Measurements from ENCODE around the gene TXNDC11. TPM values are rescaled to one million over a fixed set of nuclear protein-coding genes. Genes with fewer than 3 reads are reported as not detected.

The TXNDC11 gene
- total RNA-seq, 2 experiments from 2014 or later, result 30.7 to 38.3 TPM

- Mint-ChIP-seq H3K4me3 (peak overlapping the region; percentile 96), H3K27me3 (no peaks in the 10 kb centered on the region), H3K27ac (peak overlapping the region; percentile 93), H3K36me3 (peaks cover 6% of the 10 kb centered on the region), H3K9me3 (no peaks in the 10 kb centered on the region), H3K4me1 (peaks cover 36% of the 10 kb centered on the region)
- POLR2A ChIA-PET, result interaction anchor here (0.6 to 5.1 kb wide), 13 partner anchors 10 to 471 kb away, joined by 3 to 36 read pairs (median 5); partner anchors contain the start of genes LITAF and ZC3H7A
- ATAC-seq (ENCODE audit: low read depth) (no peak), DNase-seq (no peak)
These were observed 834 bp upstream of the TXNDC11 start for GRCh38 chr16:11743308-11744074.

- POLR2A ChIA-PET, result interaction anchor here (0.6 to 5.1 kb wide), 11 partner anchors 11 to 156 kb away, joined by 3 to 36 read pairs (median 7); partner anchors contain the start of genes LITAF and ZC3H7A
- H3K36me3 Mint-ChIP-seq, result peaks cover 10% of the 10 kb centered on the region
- H3K4me1 Mint-ChIP-seq, result peaks cover 41% of the 10 kb centered on the region
- DNase-seq (no peak), ATAC-seq (ENCODE audit: low read depth) (peak; percentile 21)
- peak overlapping the region; percentile 96 for H3K4me3 Mint-ChIP-seq
- no peaks in the 10 kb centered on the region for H3K27me3 Mint-ChIP-seq
- H3K9me3 Mint-ChIP-seq, result no peaks in the 10 kb centered on the region
- peak overlapping the region; percentile 94 for H3K27ac Mint-ChIP-seq
These were observed 543 bp downstream of the TXNDC11 start for GRCh38 chr16:11742093-11742535.

GRCh38 chr16:11740567-11740966 is 2.1 kb downstream of the TXNDC11 start:
- POLR2A ChIA-PET, result interaction anchor here (5.1 kb wide), 1 partner anchor 57 kb away, joined by 36 read pairs; the partner anchor contains the start of gene ZC3H7A

GRCh38 chr16:11738742-11739544 is 3.7 kb downstream of the TXNDC11 start:
- H3K36me3 Mint-ChIP-seq, result peaks cover 19% of the 10 kb centered on the region
- H3K4me1 Mint-ChIP-seq, result peaks cover 47% of the 10 kb centered on the region
- ATAC-seq (ENCODE audit: low read depth), result no peak

More at GRCh38 chr16:11740567-11740966, 2.1 kb downstream of the TXNDC11 start:
- Mint-ChIP-seq H3K27me3 (no peaks in the 10 kb centered on the region), H3K27ac (no peak overlapping the region), H3K4me3 (peak overlapping the region; percentile 96), H3K9me3 (no peaks in the 10 kb centered on the region), H3K36me3 (peaks cover 14% of the 10 kb centered on the region), H3K4me1 (peaks cover 46% of the 10 kb centered on the region)
- DNase-seq (no peak), ATAC-seq (ENCODE audit: low read depth) (no peak)

GRCh38 chr16:11737713-11738112 is 4.9 kb downstream of the TXNDC11 start:
- Mint-ChIP-seq H3K4me3 (no peak overlapping the region), H3K27ac (no peak overlapping the region), H3K36me3 (peaks cover 23% of the 10 kb centered on the region), H3K4me1 (peaks cover 41% of the 10 kb centered on the region), H3K9me3 (no peaks in the 10 kb centered on the region), H3K27me3 (no peaks in the 10 kb centered on the region)
- DNase-seq (no peak), ATAC-seq (ENCODE audit: low read depth) (no peak)
- POLR2A ChIA-PET, result interaction anchor here (0.7 kb wide), 1 partner anchor 390 kb away, joined by 3 read pairs; no protein-coding TSS in a partner anchor

More at GRCh38 chr16:11738742-11739544, 3.7 kb downstream of the TXNDC11 start:
- Mint-ChIP-seq H3K4me3 (peak overlapping the region; percentile 7), H3K9me3 (no peaks in the 10 kb centered on the region), H3K27ac (no peak overlapping the region), H3K27me3 (no peaks in the 10 kb centered on the region)
- DNase-seq, result no peak
- POLR2A ChIA-PET, result interaction anchor here (0.7 kb wide), 2 partner anchors 391 to 483 kb away, joined by 3 to 6 read pairs; partner anchors contain the start of gene SOCS1

- Mint-ChIP-seq H3K27me3 (no peaks in the 10 kb centered on the region), H3K4me1 (peaks cover 41% of the 10 kb centered on the region), H3K9me3 (no peaks in the 10 kb centered on the region), H3K36me3 (peaks cover 27% of the 10 kb centered on the region), H3K4me3 (no peak overlapping the region), H3K27ac (no peak overlapping the region)
- ATAC-seq (ENCODE audit: low read depth) (no peak), DNase-seq (no peak)
- POLR2A ChIA-PET, result interaction anchor here (0.7 kb wide), 1 partner anchor 11 kb away, joined by 3 read pairs; no protein-coding TSS in a partner anchor
These were observed 5.8 kb downstream of the TXNDC11 start for GRCh38 chr16:11736903-11737302.

- H3K36me3 Mint-ChIP-seq, result peaks cover 33% of the 10 kb centered on the region
- POLR2A ChIA-PET, result no interaction called here
- no peaks in the 10 kb centered on the region for H3K27me3 Mint-ChIP-seq
- peaks cover 35% of the 10 kb centered on the region for H3K4me1 Mint-ChIP-seq
- H3K9me3 Mint-ChIP-seq, result no peaks in the 10 kb centered on the region
- ATAC-seq (ENCODE audit: low read depth) (no peak), DNase-seq (no peak)
- no peak overlapping the region for H3K27ac Mint-ChIP-seq
- H3K4me3 Mint-ChIP-seq, result no peak overlapping the region
These were observed 6.9 kb downstream of the TXNDC11 start for GRCh38 chr16:11735787-11736186.

GRCh38 chr16:11734653-11735043 is 8.0 kb downstream of the TXNDC11 start:
- no peak for ATAC-seq (ENCODE audit: low read depth)
- no peaks in the 10 kb centered on the region for H3K27me3 Mint-ChIP-seq
- no peak overlapping the region for H3K4me3 Mint-ChIP-seq
- POLR2A ChIA-PET, result no interaction called here
- DNase-seq, result no peak
- H3K27ac Mint-ChIP-seq, result no peak overlapping the region
- peaks cover 38% of the 10 kb centered on the region for H3K36me3 Mint-ChIP-seq
- H3K9me3 Mint-ChIP-seq, result no peaks in the 10 kb centered on the region
- peaks cover 34% of the 10 kb centered on the region for H3K4me1 Mint-ChIP-seq

GRCh38 chr16:11734025-11734652 is 8.5 kb downstream of the TXNDC11 start:
- POLR2A ChIA-PET, result no interaction called here
- Mint-ChIP-seq H3K4me1 (peaks cover 31% of the 10 kb centered on the region), H3K4me3 (no peak overlapping the region), H3K36me3 (peaks cover 42% of the 10 kb centered on the region), H3K27me3 (no peaks in the 10 kb centered on the region), H3K27ac (no peak overlapping the region), H3K9me3 (no peaks in the 10 kb centered on the region)
- ATAC-seq (ENCODE audit: low read depth), result no peak
- no peak for DNase-seq

GRCh38 chr16:11731222-11731621 is 11.4 kb downstream of the TXNDC11 start:
- H3K36me3 Mint-ChIP-seq, result peaks cover 44% of the 10 kb centered on the region
- POLR2A ChIA-PET, result interaction anchor here (1.5 kb wide), 1 partner anchor 12 kb away, joined by 6 read pairs; the partner anchor contains the start of gene TXNDC11
- H3K4me1 Mint-ChIP-seq, result peaks cover 26% of the 10 kb centered on the region
- no peaks in the 10 kb centered on the region for H3K9me3 Mint-ChIP-seq
- no peak for ATAC-seq (ENCODE audit: low read depth)
- no peak overlapping the region for H3K27ac Mint-ChIP-seq
- H3K27me3 Mint-ChIP-seq, result no peaks in the 10 kb centered on the region
- DNase-seq, result no peak
- H3K4me3 Mint-ChIP-seq, result no peak overlapping the region

- Mint-ChIP-seq H3K27ac (peak overlapping the region; percentile 25), H3K4me1 (peaks cover 21% of the 10 kb centered on the region), H3K27me3 (no peaks in the 10 kb centered on the region), H3K36me3 (peaks cover 42% of the 10 kb centered on the region), H3K9me3 (no peaks in the 10 kb centered on the region), H3K4me3 (no peak overlapping the region)
- no peak for DNase-seq
- POLR2A ChIA-PET, result interaction anchor here (1.2 kb wide), 1 partner anchor 12 kb away, joined by 3 read pairs; the partner anchor contains the start of gene TXNDC11
- ATAC-seq (ENCODE audit: low read depth), result no peak
These were observed 12.9 kb downstream of the TXNDC11 start for GRCh38 chr16:11729787-11730186.

- Mint-ChIP-seq H3K36me3 (peaks cover 37% of the 10 kb centered on the region), H3K27ac (no peak overlapping the region), H3K27me3 (no peaks in the 10 kb centered on the region), H3K4me3 (no peak overlapping the region), H3K9me3 (no peaks in the 10 kb centered on the region), H3K4me1 (peaks cover 16% of the 10 kb centered on the region)
- ATAC-seq (ENCODE audit: low read depth) (no peak), DNase-seq (no peak)
- POLR2A ChIA-PET, result no interaction called here
These were observed 14.7 kb downstream of the TXNDC11 start for GRCh38 chr16:11727796-11728543.
